Thoracic aorta (tissue), 2 donors: ENCODE results near the gene PLPP6. TPM values are rescaled to one million over a fixed set of nuclear protein-coding genes. Genes with fewer than 3 reads are reported as not detected.

Experiments used
- ATAC-seq: fragments of 150-250 bp; one replicate; pipeline ENCODE4 v1.8.0; 2017; ENCODE audit warnings: low read depth; ENCODE audit not compliant: insufficient number of reproducible peaks, low FRiP score
- DNase-seq: peaks from one replicate; pipeline ENCODE4 v3.0.0-alpha.2; 2020; ENCODE audit warnings: low spot score
- H3K27ac ChIP-seq, 2 donors: fragments of 200-600 bp; sonication (generic); 1 replicate in 1 of 2; 2 replicates in 1 of 2; pipeline ENCODE4 v1.5.1; 2016; ENCODE audit warnings: mild to moderate bottlenecking in 2 of 2, moderate library complexity in 2 of 2
- H3K27me3 ChIP-seq: fragments of 200-600 bp; sonication (generic); replicated peaks from 2 replicates; pipeline ENCODE4 v1.6.0; 2016; ENCODE audit warnings: mild to moderate bottlenecking; ENCODE audit not compliant: insufficient read depth
- H3K36me3 ChIP-seq: fragments of 200-600 bp; sonication (generic); one replicate; pipeline ENCODE4 v1.5.1; 2016
- H3K4me1 ChIP-seq, 2 donors: fragments of 200-600 bp; sonication (generic); 1 replicate in 1 of 2; 2 replicates in 1 of 2; pipeline versions ENCODE4 v1.5.1 to v1.6.0; 2016; ENCODE audit warnings: low read depth in 2 of 2, mild to moderate bottlenecking in 1 of 2; ENCODE audit not compliant: control insufficient read depth in 1 of 2
- H3K4me3 ChIP-seq: fragments of 200-600 bp; sonication (generic); 2 replicates; pipeline ENCODE4 v1.5.1; 2016; ENCODE audit warnings: mild to moderate bottlenecking
- H3K9me3 ChIP-seq: fragments of 200-600 bp; sonication (generic); 2 replicates; pipeline ENCODE4 v1.5.1; 2016
- CTCF ChIP-seq: fragments of 200-600 bp; sonication (generic); IDR thresholded peaks from one replicate; pipeline ENCODE4 v1.5.1; 2019; ENCODE audit warnings: antibody characterized with exemption
- total RNA-seq, 2 donors: library from RNA; depleted of rRNA; stranded (reverse); fragments of >200 nt; gene quantifications; one replicate each; pipeline versions ENCODE4 v1.1.0 to v1.2.3, GENCODE V29; 2016

The PLPP6 gene
- total RNA-seq, 2 donors from 2014 or later = 4.5 to 5.0 TPM

- Histone ChIP-seq H3K4me3 (no peak overlapping the region), H3K9me3 (no peaks in the 10 kb centered on the region), H3K36me3 (no peaks in the 10 kb centered on the region), H3K4me1 (peaks cover 0 to 9% of the 10 kb centered on the region in 2 donors), H3K27me3 (no peaks in the 10 kb centered on the region), H3K27ac (no peak overlapping the region)
- ATAC-seq (no peak), DNase-seq (no peak)
- no peak for TF ChIP-seq CTCF
These were observed 43.4 kb upstream of the PLPP6 start for GRCh38 chr9:4618700-4619099.

- no peak overlapping the region for H3K4me3 ChIP-seq
- no peaks in the 10 kb centered on the region for H3K36me3 ChIP-seq
- ATAC-seq = no peak
- no peaks in the 10 kb centered on the region for H3K27me3 ChIP-seq
- DNase-seq = no peak
- H3K9me3 ChIP-seq = no peaks in the 10 kb centered on the region
- peaks cover 0 to 9% of the 10 kb centered on the region in 2 donors for H3K4me1 ChIP-seq
- TF ChIP-seq CTCF = no peak
- no peak overlapping the region for H3K27ac ChIP-seq
These were observed 41.9 kb upstream of the PLPP6 start for GRCh38 chr9:4620057-4620765.

DNA sequence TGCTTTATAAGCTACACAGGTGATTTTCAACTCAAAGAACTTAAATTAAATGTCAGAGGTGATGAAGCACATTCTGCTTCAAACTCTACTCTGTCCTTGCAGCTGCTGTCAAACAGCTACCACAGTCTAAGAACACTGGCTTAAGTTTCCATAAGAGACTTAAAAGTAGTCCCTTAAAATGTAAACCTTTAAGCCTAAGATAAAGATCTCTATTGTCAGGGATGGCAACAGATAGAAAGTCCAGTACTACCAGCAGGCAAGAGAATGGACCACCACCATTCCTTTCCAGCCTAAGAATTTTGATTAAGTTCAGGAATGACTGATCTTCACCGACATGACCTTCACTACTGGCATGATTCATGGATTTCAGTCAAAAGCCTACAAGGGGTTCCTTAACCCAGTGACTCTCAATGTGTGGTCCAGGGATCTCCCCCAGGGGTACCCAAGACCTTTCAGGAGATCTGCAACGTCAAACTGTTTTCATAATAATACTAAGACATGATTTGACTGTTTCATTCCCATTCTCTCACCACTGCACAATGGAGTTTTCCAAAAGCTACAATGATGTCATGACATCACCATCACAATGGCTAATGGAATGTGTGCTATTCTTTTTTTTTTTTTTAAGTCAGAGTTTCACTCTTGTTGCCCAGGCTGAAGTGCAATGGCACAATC is 41.1 kb upstream of the PLPP6 start:
- H3K4me1 ChIP-seq = peaks cover 0 to 9% of the 10 kb centered on the region in 2 donors

GRCh38 chr9:4622016-4622415 is 40.1 kb upstream of the PLPP6 start:
- DNase-seq = no peak
- no peak overlapping the region for H3K27ac ChIP-seq
- no peak for ATAC-seq
- no peak for TF ChIP-seq CTCF
- peaks cover 0 to 9% of the 10 kb centered on the region in 2 donors for H3K4me1 ChIP-seq
- H3K9me3 ChIP-seq = no peaks in the 10 kb centered on the region
- H3K27me3 ChIP-seq = no peaks in the 10 kb centered on the region
- no peaks in the 10 kb centered on the region for H3K36me3 ChIP-seq
- H3K4me3 ChIP-seq = no peak overlapping the region

More for the DNA sequence above, 41.1 kb upstream of the PLPP6 start:
- no peak for DNase-seq
- no peaks in the 10 kb centered on the region for H3K9me3 ChIP-seq
- no peaks in the 10 kb centered on the region for H3K27me3 ChIP-seq
- H3K36me3 ChIP-seq = no peaks in the 10 kb centered on the region
- peak; percentile 86 for ATAC-seq
- no peak overlapping the region for H3K4me3 ChIP-seq
- H3K27ac ChIP-seq = no peak overlapping the region
- no peak for TF ChIP-seq CTCF

DNA sequence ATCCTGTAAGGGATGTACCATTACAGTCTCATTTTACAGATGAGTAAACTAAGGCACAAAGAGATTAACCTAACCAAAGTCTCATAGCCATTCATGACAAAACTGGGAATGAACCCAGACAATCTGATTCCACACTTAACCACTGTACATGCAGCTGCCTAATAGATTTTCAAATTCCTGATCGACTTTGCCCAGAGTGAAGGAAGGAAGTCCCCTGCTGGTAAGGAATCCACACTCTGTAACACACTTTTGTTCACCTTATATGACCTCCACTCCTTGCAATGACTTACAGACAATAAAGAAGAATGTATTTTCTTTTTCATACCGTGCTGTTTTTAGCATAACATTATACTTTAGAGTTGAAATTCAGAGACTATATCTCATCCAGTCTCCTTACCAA is 31.3 kb upstream of the PLPP6 start:
- TF ChIP-seq CTCF = no peak
- no peaks in the 10 kb centered on the region for H3K4me1 ChIP-seq
- no peaks in the 10 kb centered on the region for H3K36me3 ChIP-seq
- no peaks in the 10 kb centered on the region for H3K9me3 ChIP-seq
- H3K4me3 ChIP-seq = no peak overlapping the region
- DNase-seq (no peak), ATAC-seq (no peak)
- H3K27me3 ChIP-seq = no peaks in the 10 kb centered on the region
- no peak overlapping the region for H3K27ac ChIP-seq
